Subcutaneous abdominal adipose tissue (tissue), 5 donors: Measurements from ENCODE around the gene KLK8.

ENCODE experiments used
- H3K27ac ChIP-seq: one replicate; pipeline ENCODE4 v1.7.0; 2013; ENCODE audit warnings: low read depth, mild to moderate bottlenecking, inconsistent platforms, low read length, moderate library complexity
- H3K27me3 ChIP-seq, 5 donors: one replicate each; pipeline ENCODE4 v1.7.0; 2013; ENCODE audit warnings: low read length in 5 of 5, inconsistent platforms in 1 of 5; ENCODE audit not compliant: control insufficient read depth in 5 of 5, insufficient read depth in 4 of 5
- H3K36me3 ChIP-seq, 5 donors: one replicate each; pipeline ENCODE4 v1.7.0; 2013; ENCODE audit warnings: low read length in 5 of 5; ENCODE audit not compliant: control insufficient read depth in 5 of 5, insufficient read depth in 5 of 5
- H3K4me1 ChIP-seq, 5 donors: one replicate each; pipeline ENCODE4 v1.7.0; 2013; ENCODE audit warnings: low read length in 5 of 5, mild to moderate bottlenecking in 3 of 5, moderate library complexity in 1 of 5; ENCODE audit not compliant: control insufficient read depth in 5 of 5, insufficient read depth in 5 of 5
- H3K4me3 ChIP-seq, 5 donors: one replicate each; pipeline ENCODE4 v1.7.0; 2013; ENCODE audit warnings: low read length in 5 of 5, low read depth in 1 of 5
- H3K9ac ChIP-seq, 5 donors: one replicate each; pipeline ENCODE4 v1.7.0; 2013; ENCODE audit warnings: low read length in 5 of 5, mild to moderate bottlenecking in 4 of 5, moderate library complexity in 3 of 5
- H3K9me3 ChIP-seq, 5 donors: one replicate each; pipeline ENCODE4 v1.7.0; 2013; ENCODE audit warnings: low read length in 5 of 5; ENCODE audit not compliant: control insufficient read depth in 5 of 5
- donor health status: healthy.
- donor health status: healthy.
- donor health status: healthy.
- donor health status: healthy.
- donor health status: healthy.

Gene KLK8

GRCh38 chr19:51019544-51019925, 18.1 kb upstream of the KLK8 start, which contains the start of gene KLK10:
Gene KLK10, minus strand, starts transcription at chr19:51019709. Its CDS starts 579 bp downstream, at chr19:51019130.
- Histone ChIP-seq H3K4me3 (peak within 1 kb of the TSS in 2 of 5 donors; percentile 18 to 50), H3K4me1 (peaks cover 0 to 25% (median 20%) of the 10 kb centered on the region in 5 donors), H3K36me3 (no peaks in the 10 kb centered on the region), H3K27me3 (peaks cover 36 to 67% (median 54%) of the 10 kb centered on the region in 5 donors), H3K9ac (no peak within 1 kb of the TSS), H3K27ac (no peak within 1 kb of the TSS), H3K9me3 (no peaks in the 10 kb centered on the region)

- Histone ChIP-seq H3K36me3 (no peaks in the 10 kb centered on the region), H3K9ac (no peak overlapping the region), H3K4me1 (peaks cover 0 to 25% (median 20%) of the 10 kb centered on the region in 5 donors), H3K27me3 (peaks cover 39 to 67% (median 54%) of the 10 kb centered on the region in 5 donors), H3K4me3 (peak overlapping the region in 2 of 5 donors; percentile 18 to 50), H3K9me3 (no peaks in the 10 kb centered on the region), H3K27ac (no peak overlapping the region)
Measured at GRCh38 chr19:51018745-51019543, 17.5 kb upstream of the KLK8 start.

DNA sequence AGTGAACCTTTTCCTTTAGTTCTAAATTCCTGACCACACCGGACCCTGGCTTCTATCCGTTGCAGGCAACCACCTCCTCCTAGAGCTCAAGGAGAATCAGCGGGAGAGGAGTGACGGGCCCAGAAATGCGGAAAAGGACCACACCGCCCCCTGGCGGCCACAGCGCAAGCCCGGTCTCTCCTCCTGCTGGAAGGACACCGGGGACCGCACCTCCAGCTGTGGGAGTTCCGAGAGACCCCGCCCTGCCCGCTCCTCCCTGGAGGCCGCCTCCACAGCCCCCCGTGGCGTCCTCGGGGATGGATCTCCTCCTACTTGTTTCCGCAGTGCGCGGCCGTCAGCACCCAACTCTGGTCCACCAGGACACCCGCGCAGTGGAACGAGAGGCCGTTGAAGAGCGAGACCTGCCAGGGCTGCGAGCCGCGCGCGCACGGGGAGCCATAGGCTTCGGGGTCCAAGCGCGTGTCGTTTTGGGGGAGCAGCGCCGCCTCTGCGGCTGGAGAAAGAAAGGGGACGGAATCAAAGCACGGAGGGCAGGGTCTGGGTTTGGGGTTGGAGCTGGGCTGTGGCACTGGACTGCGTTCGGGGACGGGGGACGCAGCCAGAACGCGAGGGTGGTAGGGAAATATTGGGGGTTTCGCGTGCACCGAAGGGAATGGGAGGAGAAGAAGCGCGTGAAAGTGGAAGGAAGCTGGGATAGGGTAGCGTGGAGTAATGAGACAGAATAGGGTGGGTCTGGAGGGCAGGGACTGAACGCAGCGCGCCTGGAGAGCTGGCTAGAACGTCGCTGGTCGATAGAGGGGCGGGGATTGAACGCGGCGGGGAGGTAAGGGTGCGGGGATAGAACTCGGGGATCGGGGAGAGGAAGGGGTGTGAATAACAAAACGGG, 15.6 kb upstream of the KLK8 start:
- no peak overlapping the region for H3K9ac ChIP-seq
- H3K4me1 ChIP-seq: peaks cover 0 to 25% (median 20%) of the 10 kb centered on the region in 5 donors
- H3K4me3 ChIP-seq: peak overlapping the region in 3 of 5 donors; percentile 34 to 54 (median 42)
- H3K27me3 ChIP-seq: peaks cover 36 to 63% (median 49%) of the 10 kb centered on the region in 5 donors
- no peaks in the 10 kb centered on the region for H3K9me3 ChIP-seq
- no peaks in the 10 kb centered on the region for H3K36me3 ChIP-seq
- no peak overlapping the region for H3K27ac ChIP-seq

DNA sequence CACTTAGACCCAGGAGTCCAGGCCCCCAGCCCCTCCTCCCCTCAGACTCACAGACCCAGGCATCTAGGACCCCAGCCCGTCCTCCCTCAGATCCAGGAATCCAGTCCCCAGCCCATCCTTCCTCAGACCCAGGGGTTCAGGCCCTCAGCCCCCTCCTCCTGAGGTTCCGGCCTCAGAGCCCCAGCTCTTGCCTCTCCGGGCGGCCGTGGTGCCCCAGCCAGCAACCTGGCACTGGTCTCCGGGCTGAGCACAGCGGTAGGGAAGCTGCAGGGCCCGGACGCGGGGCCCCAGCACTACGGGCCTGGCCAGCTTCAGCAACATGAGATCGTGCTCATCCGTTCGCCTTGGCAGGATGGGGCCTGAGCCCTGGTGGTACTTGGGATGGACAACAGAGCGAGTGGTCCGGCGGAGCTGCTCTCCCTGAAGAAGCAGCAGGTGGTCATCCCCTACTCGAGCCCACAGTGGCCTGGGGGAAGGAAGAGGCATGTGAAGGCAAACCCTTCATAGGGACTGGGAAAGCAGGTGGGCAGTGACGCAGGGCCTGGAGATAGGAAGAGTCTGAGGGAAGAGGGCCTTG, 14.4 kb upstream of the KLK8 start:
- Histone ChIP-seq H3K4me3 (no peak overlapping the region), H3K4me1 (peaks cover 0 to 25% (median 16%) of the 10 kb centered on the region in 5 donors), H3K27me3 (peaks cover 36 to 67% (median 50%) of the 10 kb centered on the region in 5 donors), H3K27ac (no peak overlapping the region), H3K9ac (no peak overlapping the region), H3K9me3 (no peaks in the 10 kb centered on the region), H3K36me3 (no peaks in the 10 kb centered on the region)

DNA sequence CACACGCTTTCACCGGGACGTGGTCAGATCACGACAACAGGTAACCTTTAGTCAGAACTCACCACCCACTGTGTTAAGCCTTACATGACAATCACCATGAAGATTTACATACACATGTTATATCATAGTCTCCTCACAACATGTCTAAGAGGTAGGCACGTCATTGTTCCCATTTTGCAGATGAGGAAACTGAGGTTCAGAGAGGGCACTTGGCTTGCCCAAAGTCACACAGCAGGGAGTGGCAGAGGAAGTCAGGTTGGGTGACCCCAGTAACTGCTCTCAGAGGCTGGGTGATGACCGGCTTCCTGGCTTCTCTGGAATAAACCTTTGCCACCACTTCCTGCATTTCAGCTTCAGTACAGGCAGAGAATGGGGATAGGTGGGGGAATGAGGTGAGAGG, 12.8 kb upstream of the KLK8 start:
- H3K36me3 ChIP-seq: no peaks in the 10 kb centered on the region
- H3K27ac ChIP-seq: no peak overlapping the region
- H3K9ac ChIP-seq: no peak overlapping the region
- H3K27me3 ChIP-seq: peaks cover 26 to 60% (median 53%) of the 10 kb centered on the region in 5 donors
- H3K4me1 ChIP-seq: peaks cover 0 to 15% (median 13%) of the 10 kb centered on the region in 5 donors
- H3K4me3 ChIP-seq: no peak overlapping the region
- no peaks in the 10 kb centered on the region for H3K9me3 ChIP-seq

- peaks cover 22 to 55% (median 51%) of the 10 kb centered on the region in 5 donors for H3K27me3 ChIP-seq
- no peak overlapping the region for H3K27ac ChIP-seq
- no peak overlapping the region for H3K4me3 ChIP-seq
- H3K9ac ChIP-seq: no peak overlapping the region
- H3K9me3 ChIP-seq: no peaks in the 10 kb centered on the region
- H3K4me1 ChIP-seq: peaks cover 0 to 10% (median 8%) of the 10 kb centered on the region in 5 donors
- H3K36me3 ChIP-seq: no peaks in the 10 kb centered on the region
Measured at GRCh38 chr19:51012661-51013190, 11.3 kb upstream of the KLK8 start.

GRCh38 chr19:51010066-51010795, 8.8 kb upstream of the KLK8 start:
- no peaks in the 10 kb centered on the region for H3K4me1 ChIP-seq
- H3K9ac ChIP-seq: no peak overlapping the region
- H3K9me3 ChIP-seq: no peaks in the 10 kb centered on the region
- H3K27me3 ChIP-seq: peaks cover 17 to 44% (median 42%) of the 10 kb centered on the region in 5 donors
- no peaks in the 10 kb centered on the region for H3K36me3 ChIP-seq
- no peak overlapping the region for H3K27ac ChIP-seq
- H3K4me3 ChIP-seq: no peak overlapping the region

GRCh38 chr19:51009061-51009891, 7.9 kb upstream of the KLK8 start:
- no peaks in the 10 kb centered on the region for H3K36me3 ChIP-seq
- no peaks in the 10 kb centered on the region for H3K4me1 ChIP-seq
- H3K4me3 ChIP-seq: no peak overlapping the region
- no peaks in the 10 kb centered on the region for H3K9me3 ChIP-seq
- H3K27ac ChIP-seq: no peak overlapping the region
- H3K9ac ChIP-seq: no peak overlapping the region
- H3K27me3 ChIP-seq: peaks cover 12 to 34% (median 32%) of the 10 kb centered on the region in 5 donors
